Measurements from ENCODE around the gene HSPB1. TPM values are rescaled to one million over a fixed set of nuclear protein-coding genes. Genes with fewer than 3 reads are reported as not detected.
A peak's percentile ranks its signal among the peaks of the same experiment; 100 is the strongest.
"Not testable (repeated sequence)": the region's sequence is repeated elsewhere in the genome, so short reads cannot be mapped to it uniquely, and the experiment has no call there.

HSPB1 gene
- total RNA-seq, 1 experiment from 2014 or later: 414 TPM

- Histone ChIP-seq H3K9me3 (ENCODE audit: insufficient read depth, low read depth) (no peaks in the 10 kb centered on the region), H3K79me2 (ENCODE audit: low read depth) (no peaks in the 10 kb centered on the region), H4K20me1 (ENCODE audit: insufficient read depth) (no peaks in the 10 kb centered on the region), H3K36me3 (ENCODE audit: low read depth) (no peaks in the 10 kb centered on the region), H3K9me2 (ENCODE audit: insufficient read depth) (no peaks in the 10 kb centered on the region), H3K4me2 (peak overlapping the region; percentile 6; the same call in 1 of the 2 replicates), H3F3A (ENCODE audit: insufficient read depth, low read depth) (peaks cover 20% of the 10 kb centered on the region), H2AFZ (no peak overlapping the region), H3K4me3 (no peak overlapping the region), H3K4me1 (replicated peaks; ENCODE audit: insufficient read depth) (peaks cover 24% of the 10 kb centered on the region), H3K27me3 (ENCODE audit: insufficient read depth, low read depth) (no peaks in the 10 kb centered on the region), H3K27ac (no peak overlapping the region)
- no peak for DNase-seq
- ChIA-PET CTCF (interaction anchor here (1.3 to 1.4 kb wide), 2 partner anchors 13 to 19 kb away, joined by 4 to 5 read pairs; no protein-coding TSS in a partner anchor), POLR2A (ENCODE audit: unreplicated experiment) (no interaction called here)
- no TSS peak for BruUV-seq (replicated peaks)
- intact Hi-C loops (cut with micrococcal nuclease; ENCODE audit: unreplicated experiment): loop anchor here (1.0 kb wide), 1 partner anchor 19 kb away; no protein-coding TSS in a partner anchor
- TF ChIP-seq EZH2 (IDR thresholded peaks at IDR 0.05; ENCODE audit: low read depth) (no peak), CTCF (conservative IDR thresholded peaks at IDR 0.05) (no peak)
Observed at GRCh38 chr7:76310102-76310957, 7.9 kb downstream of the HSPB1 start.

- H3K36me3 ChIP-seq (ENCODE audit: low read depth); H3K9me2 ChIP-seq (ENCODE audit: insufficient read depth); H3K4me3 ChIP-seq; BruUV-seq (replicated peaks); H3K4me2 ChIP-seq; DNase-seq; H3K27ac ChIP-seq; H2AFZ ChIP-seq; H3K27me3 ChIP-seq (ENCODE audit: insufficient read depth, low read depth); H3K9me3 ChIP-seq (ENCODE audit: insufficient read depth, low read depth); H4K20me1 ChIP-seq (ENCODE audit: insufficient read depth); POLR2A ChIA-PET (ENCODE audit: unreplicated experiment); H3K79me2 ChIP-seq (ENCODE audit: low read depth); intact Hi-C loops (cut with micrococcal nuclease; ENCODE audit: unreplicated experiment): not testable (repeated sequence)
- Histone ChIP-seq H3K4me1 (replicated peaks; ENCODE audit: insufficient read depth) (peaks cover 19% of the 10 kb centered on the region), H3F3A (ENCODE audit: insufficient read depth, low read depth) (peaks cover 18% of the 10 kb centered on the region)
- CTCF ChIA-PET: interaction anchor here (0.7 kb wide), 1 partner anchor 29 kb away, joined by 13 read pairs; no protein-coding TSS in a partner anchor
Observed at GRCh38 chr7:76311838-76312237, 9.4 kb downstream of the HSPB1 start.

- TF ChIP-seq EZH2 (IDR thresholded peaks at IDR 0.05; ENCODE audit: low read depth) (no peak), CTCF (conservative IDR thresholded peaks at IDR 0.05) (peak; percentile 99)
- Histone ChIP-seq H3K4me2 (0 out of 2 replicates have a peak overlapping the region, but pooled peaks have one; percentile 27), H2AFZ (no peak overlapping the region), H3K4me3 (no peak overlapping the region), H3K4me1 (replicated peaks; ENCODE audit: insufficient read depth) (peaks cover 21% of the 10 kb centered on the region), H3K27ac (no peak overlapping the region), H3K9me3 (ENCODE audit: insufficient read depth, low read depth) (no peaks in the 10 kb centered on the region), H3K9me2 (ENCODE audit: insufficient read depth) (no peaks in the 10 kb centered on the region), H3K27me3 (ENCODE audit: insufficient read depth, low read depth) (no peaks in the 10 kb centered on the region), H4K20me1 (ENCODE audit: insufficient read depth) (no peaks in the 10 kb centered on the region), H3K79me2 (ENCODE audit: low read depth) (no peaks in the 10 kb centered on the region), H3K36me3 (ENCODE audit: low read depth) (no peaks in the 10 kb centered on the region), H3F3A (ENCODE audit: insufficient read depth, low read depth) (peaks cover 30% of the 10 kb centered on the region)
- POLR2A ChIA-PET (ENCODE audit: unreplicated experiment): interaction anchor here (0.7 kb wide), 1 partner anchor 110 kb away, joined by 10 read pairs; no protein-coding TSS in a partner anchor
- intact Hi-C loops (cut with micrococcal nuclease; ENCODE audit: unreplicated experiment): loop anchor here (1.0 kb wide), 5 partner anchors 23 to 245 kb away; no protein-coding TSS in a partner anchor
- DNase-seq: peak; percentile 76 to 96
- no TSS peak for BruUV-seq (replicated peaks)
- CTCF ChIA-PET: interaction anchor here (0.6 to 2.0 kb wide), 6 partner anchors 8 to 1732 kb away, joined by 3 to 13 read pairs (median 5); no protein-coding TSS in a partner anchor
Observed at GRCh38 chr7:76314042-76314721, 11.7 kb downstream of the HSPB1 start.

GRCh38 chr7:76314740-76315139 is 12.3 kb downstream of the HSPB1 start:
- Histone ChIP-seq H3K4me1 (replicated peaks; ENCODE audit: insufficient read depth) (peaks cover 27% of the 10 kb centered on the region), H3F3A (ENCODE audit: insufficient read depth, low read depth) (peaks cover 36% of the 10 kb centered on the region)
- H3K9me3 ChIP-seq (ENCODE audit: insufficient read depth, low read depth); H3K4me3 ChIP-seq; H3K4me2 ChIP-seq; H3K79me2 ChIP-seq (ENCODE audit: low read depth); H3K9me2 ChIP-seq (ENCODE audit: insufficient read depth); BruUV-seq (replicated peaks); H3K36me3 ChIP-seq (ENCODE audit: low read depth); DNase-seq; H3K27me3 ChIP-seq (ENCODE audit: insufficient read depth, low read depth); H2AFZ ChIP-seq; H3K27ac ChIP-seq; H4K20me1 ChIP-seq (ENCODE audit: insufficient read depth): not testable (repeated sequence)
- intact Hi-C loops (cut with micrococcal nuclease; ENCODE audit: unreplicated experiment): loop anchor here (1.0 to 5.0 kb wide), 6 partner anchors 23 to 245 kb away; partner anchors contain the start of gene UPK3B
- POLR2A ChIA-PET (ENCODE audit: unreplicated experiment): interaction anchor here (0.7 kb wide), 1 partner anchor 109 kb away, joined by 10 read pairs; no protein-coding TSS in a partner anchor
- CTCF ChIA-PET: interaction anchor here (0.5 to 2.0 kb wide), 8 partner anchors 9 to 1732 kb away, joined by 3 to 13 read pairs (median 5); no protein-coding TSS in a partner anchor

All from PC-9 (cell line).